HEK293T (cell line): Measurements from ENCODE around the gene VPS26A.

Experiments used
- CTCF ChIA-PET: fragments of 350-600 bp; formaldehyde crosslinking; extraction: SDS; loops from one replicate; lab custom pipeline; 2021; ENCODE audit warnings: antibody characterized with exemption, inconsistent platforms; lab: Yijun Ruan, JAX
- POLR2A ChIA-PET: fragments of 350-600 bp; formaldehyde crosslinking; extraction: SDS; loops from one replicate; lab custom pipeline; 2020; ENCODE audit warnings: antibody characterized with exemption, inconsistent platforms; lab: Yijun Ruan, JAX
- DNase-seq: peaks from one replicate; pipeline ENCODE4 v3.0.0; 2012; ENCODE audit warnings: mixed read lengths; ENCODE audit errors: extremely low spot score
- ARNT ChIP-seq: fragments of 450-650 bp; IDR thresholded peaks from 2 replicates; pipeline ENCODE4 v1.6.1; 2017; ENCODE audit warnings: mild to moderate bottlenecking
- BHLHE40 ChIP-seq: fragments of 450-650 bp; IDR thresholded peaks from 2 replicates; pipeline ENCODE4 v1.6.1; 2016; ENCODE audit warnings: mild to moderate bottlenecking, moderate library complexity, borderline replicate concordance
- CTBP1 ChIP-seq: fragments of 450-650 bp; IDR thresholded peaks from 2 replicates; pipeline ENCODE4 v1.6.1; 2016; ENCODE audit warnings: borderline replicate concordance
- ELF4 ChIP-seq: fragments of 450-650 bp; IDR thresholded peaks from 2 replicates; pipeline ENCODE4 v1.6.1; 2017; ENCODE audit warnings: antibody characterized with exemption
- FOXA1 ChIP-seq: fragments of 450-650 bp; IDR thresholded peaks from 2 replicates; pipeline ENCODE4 v1.6.1; 2016; ENCODE audit warnings: mild to moderate bottlenecking
- FOXK2 ChIP-seq: fragments of 450-650 bp; IDR thresholded peaks from 2 replicates; pipeline ENCODE4 v1.6.1; 2016; ENCODE audit warnings: mild to moderate bottlenecking
- FOXM1 ChIP-seq: fragments of 450-650 bp; IDR thresholded peaks from 2 replicates; pipeline ENCODE4 v1.6.1; 2017; ENCODE audit warnings: mild to moderate bottlenecking, borderline replicate concordance
- HDGF ChIP-seq: fragments of 450-650 bp; IDR thresholded peaks from 2 replicates; pipeline ENCODE4 v1.6.1; 2017; ENCODE audit warnings: antibody characterized with exemption, borderline replicate concordance
- L3MBTL2 ChIP-seq: fragments of 450-650 bp; conservative IDR thresholded peaks from 2 replicates; pipeline ENCODE4 v1.6.1; 2016; ENCODE audit warnings: mild to moderate bottlenecking
- LEF1 ChIP-seq: fragments of 450-650 bp; IDR thresholded peaks from 2 replicates; pipeline ENCODE4 v1.6.1; 2017; ENCODE audit warnings: mild to moderate bottlenecking, borderline replicate concordance
- NFRKB ChIP-seq: fragments of 450-650 bp; IDR thresholded peaks from 2 replicates; pipeline ENCODE4 v1.6.1; 2016; ENCODE audit warnings: mild to moderate bottlenecking, moderate library complexity
- SP1 ChIP-seq: fragments of 450-650 bp; IDR thresholded peaks from 2 replicates; pipeline ENCODE4 v1.6.1; 2017
- SUZ12 ChIP-seq: fragments of 450-650 bp; IDR thresholded peaks from 2 replicates; pipeline ENCODE4 v1.6.1; 2016; ENCODE audit warnings: mild to moderate bottlenecking
- TARDBP ChIP-seq: fragments of 450-650 bp; IDR thresholded peaks from 2 replicates; pipeline ENCODE4 v1.6.1; 2016
- ZNF384 ChIP-seq: fragments of 450-650 bp; IDR thresholded peaks from 2 replicates; pipeline ENCODE4 v1.6.1; 2016
- TF ChIP-seq, protein P1 (sequence below): fragments of 450-650 bp; IDR thresholded peaks from 2 replicates; pipeline ENCODE4 v1.6.1; 2016

VPS26A gene

GRCh38 chr10:69090685-69091084, 33.3 kb upstream of the VPS26A start:
- DNase-seq, result no peak
- POLR2A ChIA-PET, result no interaction called here
- TF ChIP-seq LEF1 (no peak), CTBP1 (no peak), SUZ12 (no peak), ELF4 (no peak), ARNT (no peak), BHLHE40 (no peak), L3MBTL2 (no peak), FOXK2 (no peak), TARDBP (no peak), HDGF (no peak), FOXM1 (no peak), SP1 (no peak), NFRKB (no peak), ZNF384 (no peak), FOXA1 (no peak)
- TF ChIP-seq, protein P1, sequence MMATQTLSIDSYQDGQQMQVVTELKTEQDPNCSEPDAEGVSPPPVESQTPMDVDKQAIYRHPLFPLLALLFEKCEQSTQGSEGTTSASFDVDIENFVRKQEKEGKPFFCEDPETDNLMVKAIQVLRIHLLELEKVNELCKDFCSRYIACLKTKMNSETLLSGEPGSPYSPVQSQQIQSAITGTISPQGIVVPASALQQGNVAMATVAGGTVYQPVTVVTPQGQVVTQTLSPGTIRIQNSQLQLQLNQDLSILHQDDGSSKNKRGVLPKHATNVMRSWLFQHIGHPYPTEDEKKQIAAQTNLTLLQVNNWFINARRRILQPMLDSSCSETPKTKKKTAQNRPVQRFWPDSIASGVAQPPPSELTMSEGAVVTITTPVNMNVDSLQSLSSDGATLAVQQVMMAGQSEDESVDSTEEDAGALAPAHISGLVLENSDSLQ, result no peak
- CTCF ChIA-PET, result interaction anchor here (0.6 kb wide), 1 partner anchor 25 kb away, joined by 3 read pairs; no protein-coding TSS in a partner anchor

- ChIA-PET POLR2A (no interaction called here), CTCF (interaction anchor here (0.6 kb wide), 1 partner anchor 26 kb away, joined by 3 read pairs; no protein-coding TSS in a partner anchor)
- TF ChIP-seq SUZ12 (no peak), LEF1 (no peak), L3MBTL2 (no peak), HDGF (no peak), FOXK2 (no peak), CTBP1 (no peak)
- TF ChIP-seq, protein P1, result no peak
- DNase-seq, result no peak
Observed at GRCh38 chr10:69091143-69091651, 32.8 kb upstream of the VPS26A start.

- ChIA-PET POLR2A (no interaction called here), CTCF (interaction anchor here (0.6 to 0.8 kb wide), 3 partner anchors 20 to 41 kb away, joined by 3 read pairs; no protein-coding TSS in a partner anchor)
- peak; percentile 67 for DNase-seq
- TF ChIP-seq L3MBTL2 (peak; percentile 80), ELF4 (no peak)
Observed at GRCh38 chr10:69092959-69093850, 30.8 kb upstream of the VPS26A start.

DNA sequence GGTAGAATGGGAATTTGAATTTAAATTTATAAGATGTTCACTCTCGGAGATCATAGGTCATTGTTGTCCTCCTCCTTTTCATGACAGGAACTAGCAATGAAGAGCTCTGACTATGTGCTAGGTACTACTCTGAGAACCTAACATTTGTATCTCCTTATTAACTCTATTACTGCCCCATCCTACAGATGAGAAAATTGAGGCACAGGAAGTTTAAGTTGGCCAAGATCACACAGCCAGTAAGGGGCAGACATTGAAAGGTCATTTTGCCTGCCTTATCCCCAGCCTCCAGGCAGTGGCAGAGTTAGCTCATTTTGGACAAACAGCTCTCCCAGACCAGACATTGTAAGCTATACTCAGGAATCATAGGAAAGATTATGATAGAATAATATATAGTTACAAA, 30.0 kb upstream of the VPS26A start:
- no peak for DNase-seq
- TF ChIP-seq FOXA1 (no peak), TARDBP (no peak), LEF1 (no peak), NFRKB (no peak), BHLHE40 (no peak), ELF4 (no peak), FOXK2 (no peak), ARNT (no peak), CTBP1 (no peak), FOXM1 (no peak), SUZ12 (no peak)
- CTCF ChIA-PET, result interaction anchor here (0.7 kb wide), 1 partner anchor 19 kb away, joined by 3 read pairs; no protein-coding TSS in a partner anchor
- POLR2A ChIA-PET, result no interaction called here

DNA sequence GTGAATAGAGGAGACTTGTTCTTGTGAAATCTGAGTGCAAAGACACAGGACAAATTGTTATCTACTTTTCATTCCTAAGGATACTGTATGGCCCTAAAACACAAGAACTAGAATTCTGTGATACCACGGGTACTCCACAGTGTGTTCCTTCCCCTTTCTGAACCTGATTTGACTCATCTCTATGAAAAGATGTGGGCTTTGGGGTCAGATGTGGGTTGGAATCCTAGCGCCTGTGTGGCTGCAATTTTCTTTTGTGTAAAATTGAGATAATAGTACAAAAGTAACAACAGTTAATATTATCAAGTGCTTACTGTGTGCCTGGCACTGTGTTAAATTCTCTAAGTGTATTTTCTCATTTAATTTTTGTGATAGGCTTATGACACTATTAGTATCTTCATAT, 27.9 kb upstream of the VPS26A start:
- TF ChIP-seq FOXM1 (no peak), LEF1 (no peak), CTBP1 (no peak), SP1 (no peak), L3MBTL2 (no peak), NFRKB (no peak), ARNT (no peak), SUZ12 (no peak), ELF4 (no peak), HDGF (no peak), TARDBP (no peak), FOXK2 (no peak), ZNF384 (no peak), FOXA1 (no peak)
- TF ChIP-seq, protein P1, result no peak
- no peak for DNase-seq
- ChIA-PET CTCF (no interaction called here), POLR2A (no interaction called here)

GRCh38 chr10:69097729-69098128, 26.2 kb upstream of the VPS26A start:
- ChIA-PET CTCF (no interaction called here), POLR2A (no interaction called here)
- TF ChIP-seq HDGF, result no peak
- no peak for TF ChIP-seq BHLHE40
- no peak for TF ChIP-seq TARDBP
- no peak for TF ChIP-seq SP1
- TF ChIP-seq SUZ12, result no peak
- TF ChIP-seq CTBP1, result no peak
- no peak for DNase-seq
